OCI-LY1 (cell line): ENCODE data around the gene SHROOM3.
"Not testable (repeated sequence)": the region's sequence is repeated elsewhere in the genome, so short reads cannot be mapped to it uniquely, and the experiment has no call there.

Experiments
- H2AFZ ChIP-seq: fragments of 200-600 bp; sonication (generic), shearing (Covaris generic); 2 replicates; pipeline ENCODE4 v1.6.0; 2014; ENCODE audit warnings: antibody characterized with exemption, mild to moderate bottlenecking, low read length
- H3F3A ChIP-seq: fragments of 200-600 bp; sonication (generic), shearing (Covaris generic); 2 replicates; pipeline ENCODE4 v1.6.0; 2014; ENCODE audit warnings: mild to moderate bottlenecking, antibody characterized with exemption, low read length, moderate library complexity; ENCODE audit not compliant: insufficient read depth
- H3K27ac ChIP-seq: fragments of 200-600 bp; sonication (generic); 2 replicates; pipeline ENCODE4 v1.5.1; 2014; ENCODE audit warnings: low read length, mixed run types, mild to moderate bottlenecking, low read depth; ENCODE audit not compliant: poor library complexity, severe bottlenecking
- H3K27me3 ChIP-seq: fragments of 200-600 bp; sonication (generic); 2 replicates; pipeline ENCODE4 v1.6.0; 2014; ENCODE audit warnings: antibody characterized with exemption, mild to moderate bottlenecking, low read length, moderate library complexity; ENCODE audit not compliant: insufficient read depth
- H3K36me3 ChIP-seq: fragments of 200-600 bp; sonication (generic); 2 replicates; pipeline ENCODE4 v1.6.1; 2014; ENCODE audit warnings: mild to moderate bottlenecking, antibody characterized with exemption, low read length, moderate library complexity, mixed read lengths; ENCODE audit not compliant: insufficient read depth
- H3K4me1 ChIP-seq: fragments of 200-600 bp; sonication (generic); 2 replicates; pipeline ENCODE4 v1.5.1; 2014; ENCODE audit warnings: mild to moderate bottlenecking, low read length, moderate library complexity; ENCODE audit not compliant: insufficient read depth, severe bottlenecking
- H3K4me2 ChIP-seq: fragments of 200-600 bp; sonication (generic), shearing (Covaris generic); 2 replicates; pipeline ENCODE4 v1.6.1; 2014; ENCODE audit warnings: low read length
- H3K4me3 ChIP-seq: fragments of 200-600 bp; sonication (generic); 2 replicates; pipeline ENCODE4 v1.5.1; 2014; ENCODE audit warnings: low read length, low read depth, mild to moderate bottlenecking, mixed read lengths; ENCODE audit not compliant: poor library complexity, severe bottlenecking
- H3K79me2 ChIP-seq: fragments of 200-600 bp; shearing (Covaris generic); 2 replicates; pipeline ENCODE4 v1.6.1; 2016; ENCODE audit warnings: mixed run types, low read length, mixed read lengths; ENCODE audit not compliant: insufficient read depth
- H3K9ac ChIP-seq: fragments of 200-600 bp; sonication (generic), shearing (Covaris generic); 2 replicates; pipeline ENCODE4 v1.6.1; 2014; ENCODE audit warnings: mild to moderate bottlenecking, low read length, mixed read lengths
- H3K9me2 ChIP-seq: fragments of 200-600 bp; sonication (generic), shearing (Covaris generic); 2 replicates; pipeline ENCODE4 v1.6.1; 2014; ENCODE audit warnings: low read depth, mild to moderate bottlenecking, low read length, mixed read lengths
- H3K9me3 ChIP-seq: fragments of 200-600 bp; shearing (Covaris generic); 2 replicates; pipeline ENCODE4 v1.6.1; 2014; ENCODE audit warnings: low read length, mixed read lengths
- H4K20me1 ChIP-seq: fragments of 200-600 bp; sonication (generic), shearing (Covaris generic); 2 replicates; pipeline ENCODE4 v1.6.0; 2016; ENCODE audit warnings: mild to moderate bottlenecking, low read length; ENCODE audit not compliant: insufficient read depth
- EZH2 ChIP-seq: fragments of 200-600 bp; sonication (generic), shearing (Covaris generic); IDR thresholded peaks from 2 replicates; pipeline ENCODE4 v1.8.0; 2017; ENCODE audit warnings: borderline replicate concordance, mixed run types, mild to moderate bottlenecking, antibody characterized with exemption, low read length, moderate library complexity, mixed read lengths
- TF ChIP-seq, protein P1 (sequence below): fragments of 200-600 bp; sonication (generic), shearing (Covaris generic); IDR thresholded peaks from 2 replicates; pipeline ENCODE4 v1.5.1; 2017; ENCODE audit warnings: mild to moderate bottlenecking, antibody characterized with exemption, low read length, moderate library complexity, mixed read lengths

SHROOM3 gene

DNA sequence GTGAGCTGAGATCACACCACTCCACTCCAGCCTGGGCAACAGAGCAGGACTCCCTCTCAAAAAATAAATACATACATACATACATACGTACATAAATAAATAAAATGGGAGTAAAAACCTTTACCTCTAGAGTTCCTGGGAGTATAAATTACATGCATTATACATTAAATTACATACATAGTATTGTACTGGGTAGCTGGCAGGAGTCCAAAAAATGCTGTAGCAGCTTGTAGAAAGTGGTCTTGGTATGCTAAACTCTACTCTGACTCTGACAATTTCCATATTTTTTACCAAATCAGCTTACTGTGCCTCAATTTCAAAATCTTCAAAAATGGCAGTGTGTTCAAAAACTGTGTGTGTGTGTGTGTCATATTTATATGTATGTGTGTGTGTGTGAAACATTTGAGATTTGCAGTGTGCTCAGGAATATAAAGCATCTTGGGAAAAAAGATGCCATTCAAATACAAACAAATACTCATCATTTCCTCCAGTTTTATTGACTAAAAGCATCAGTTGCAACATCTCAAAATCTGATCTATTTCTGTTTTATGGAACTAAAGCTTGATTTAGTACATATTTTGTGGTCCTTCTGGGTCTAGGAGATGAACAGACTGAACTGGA lies 171.7 kb downstream of the SHROOM3 start:
- Histone ChIP-seq H3K9ac (no peak overlapping the region), H3K27ac (no peak overlapping the region), H3F3A (no peaks in the 10 kb centered on the region), H3K9me2 (no peaks in the 10 kb centered on the region), H3K9me3 (no peaks in the 10 kb centered on the region), H3K4me3 (no peak overlapping the region), H3K36me3 (no peaks in the 10 kb centered on the region), H3K4me1 (no peaks in the 10 kb centered on the region), H3K4me2 (no peak overlapping the region), H4K20me1 (no peaks in the 10 kb centered on the region), H3K27me3 (no peaks in the 10 kb centered on the region), H3K79me2 (no peaks in the 10 kb centered on the region), H2AFZ (no peak overlapping the region)
- TF ChIP-seq, protein P1, sequence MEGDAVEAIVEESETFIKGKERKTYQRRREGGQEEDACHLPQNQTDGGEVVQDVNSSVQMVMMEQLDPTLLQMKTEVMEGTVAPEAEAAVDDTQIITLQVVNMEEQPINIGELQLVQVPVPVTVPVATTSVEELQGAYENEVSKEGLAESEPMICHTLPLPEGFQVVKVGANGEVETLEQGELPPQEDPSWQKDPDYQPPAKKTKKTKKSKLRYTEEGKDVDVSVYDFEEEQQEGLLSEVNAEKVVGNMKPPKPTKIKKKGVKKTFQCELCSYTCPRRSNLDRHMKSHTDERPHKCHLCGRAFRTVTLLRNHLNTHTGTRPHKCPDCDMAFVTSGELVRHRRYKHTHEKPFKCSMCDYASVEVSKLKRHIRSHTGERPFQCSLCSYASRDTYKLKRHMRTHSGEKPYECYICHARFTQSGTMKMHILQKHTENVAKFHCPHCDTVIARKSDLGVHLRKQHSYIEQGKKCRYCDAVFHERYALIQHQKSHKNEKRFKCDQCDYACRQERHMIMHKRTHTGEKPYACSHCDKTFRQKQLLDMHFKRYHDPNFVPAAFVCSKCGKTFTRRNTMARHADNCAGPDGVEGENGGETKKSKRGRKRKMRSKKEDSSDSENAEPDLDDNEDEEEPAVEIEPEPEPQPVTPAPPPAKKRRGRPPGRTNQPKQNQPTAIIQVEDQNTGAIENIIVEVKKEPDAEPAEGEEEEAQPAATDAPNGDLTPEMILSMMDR = no peak
- TF ChIP-seq EZH2 = no peak

- Histone ChIP-seq H3K36me3 (no peaks in the 10 kb centered on the region), H3F3A (no peaks in the 10 kb centered on the region), H3K4me3 (no peak overlapping the region), H3K9me2 (no peaks in the 10 kb centered on the region), H3K27ac (no peak overlapping the region), H4K20me1 (no peaks in the 10 kb centered on the region), H2AFZ (no peak overlapping the region), H3K9me3 (no peaks in the 10 kb centered on the region), H3K9ac (no peak overlapping the region), H3K4me2 (no peak overlapping the region), H3K79me2 (no peaks in the 10 kb centered on the region), H3K27me3 (no peaks in the 10 kb centered on the region), H3K4me1 (no peaks in the 10 kb centered on the region)
- TF ChIP-seq, protein P1 = no peak
- no peak for TF ChIP-seq EZH2
Observed at GRCh38 chr4:76607266-76607799, 172.3 kb downstream of the SHROOM3 start.

DNA sequence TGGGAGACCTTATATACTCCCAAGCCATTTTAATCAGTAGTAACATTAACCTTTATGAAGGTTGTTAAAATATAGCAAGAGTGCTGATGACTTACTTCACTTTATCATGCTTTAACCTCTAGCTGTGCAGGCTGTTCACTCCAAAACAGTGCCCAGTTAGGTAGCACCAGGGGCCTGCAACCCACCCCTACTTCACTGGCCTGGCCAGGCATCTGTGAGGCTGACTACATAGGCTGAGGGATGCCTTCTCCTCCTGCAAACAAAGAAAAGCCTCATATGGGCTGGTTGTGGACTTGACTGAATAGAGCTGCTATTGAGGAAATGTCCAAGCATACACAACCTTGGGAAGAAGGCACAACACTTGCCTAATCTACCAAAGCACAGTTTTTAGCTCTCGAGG lies 172.8 kb downstream of the SHROOM3 start:
- H3K27ac ChIP-seq = no peak overlapping the region

DNA sequence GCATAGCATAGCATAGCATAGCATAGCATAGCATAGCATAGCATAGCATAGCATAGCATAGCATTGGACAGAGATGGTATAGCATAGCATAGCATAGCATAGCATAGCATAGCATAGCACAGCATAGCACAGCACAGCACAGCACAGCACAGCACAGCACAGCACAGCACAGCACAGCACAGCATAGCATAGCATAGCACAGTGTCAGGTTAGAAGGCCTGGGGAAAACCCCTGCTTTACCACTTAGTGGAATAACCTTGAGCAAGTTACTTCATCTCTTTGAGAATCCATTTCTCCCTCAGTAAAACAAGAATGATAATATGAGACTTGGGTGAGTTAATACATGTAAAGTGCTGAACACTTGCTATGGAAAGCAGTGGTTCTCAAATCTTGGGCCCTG lies 173.5 kb downstream of the SHROOM3 start:
- not testable (repeated sequence) for H3K9ac ChIP-seq, H3K36me3 ChIP-seq, H3K27ac ChIP-seq, H4K20me1 ChIP-seq, H3K9me2 ChIP-seq, H3K27me3 ChIP-seq, H3K79me2 ChIP-seq, H2AFZ ChIP-seq, H3K9me3 ChIP-seq, H3K4me3 ChIP-seq, H3F3A ChIP-seq, H3K4me1 ChIP-seq, H3K4me2 ChIP-seq

More for the DNA sequence above, 172.8 kb downstream of the SHROOM3 start:
- H3K4me2 ChIP-seq = no peak overlapping the region
- no peak overlapping the region for H2AFZ ChIP-seq
- no peaks in the 10 kb centered on the region for H3K79me2 ChIP-seq
- no peaks in the 10 kb centered on the region for H3F3A ChIP-seq
- H3K36me3 ChIP-seq = no peaks in the 10 kb centered on the region
- H3K9me3 ChIP-seq = no peaks in the 10 kb centered on the region
- H3K4me3 ChIP-seq = no peak overlapping the region
- H3K9me2 ChIP-seq = no peaks in the 10 kb centered on the region
- no peak overlapping the region for H3K9ac ChIP-seq
- no peaks in the 10 kb centered on the region for H3K4me1 ChIP-seq
- TF ChIP-seq EZH2 = no peak
- TF ChIP-seq, protein P1 = no peak
- no peaks in the 10 kb centered on the region for H3K27me3 ChIP-seq
- no peaks in the 10 kb centered on the region for H4K20me1 ChIP-seq
